Ovary (tissue), 10 donors: ENCODE results near the gene GALNT10. TPM values are rescaled to one million over a fixed set of nuclear protein-coding genes. Genes with fewer than 3 reads are reported as not detected.
A peak's percentile ranks its signal among the peaks of the same experiment; 100 is the strongest.

Source experiments
- DNase-seq, 5 donors: peaks; one replicate each; pipeline ENCODE4 v3.0.0-alpha.2; 2019 to 2020
- H3K27ac ChIP-seq, 2 donors: fragments of 200-600 bp; one replicate each; pipeline versions ENCODE4 v1.5.1 to v1.8.0; 2019 to 2022
- H3K27me3 ChIP-seq: fragments of 200-600 bp; one replicate; pipeline ENCODE4 v1.8.0; 2022
- H3K36me3 ChIP-seq: fragments of 200-600 bp; sonication (generic); one replicate; pipeline ENCODE4 v1.5.1; 2019
- H3K4me1 ChIP-seq: one replicate; pipeline ENCODE4 v1.8.1; 2013; ENCODE audit warnings: mild to moderate bottlenecking, moderate library complexity; ENCODE audit not compliant: insufficient read depth
- H3K4me3 ChIP-seq: fragments of 200-600 bp; sonication (generic); one replicate; pipeline ENCODE4 v1.5.1; 2017
- H3K9me3 ChIP-seq, 2 donors: fragments of 200-600 bp in 1 of 2; sonication (generic) in 1 of 2; one replicate each; pipeline versions ENCODE4 v1.5.1 to v1.8.1; 2013 to 2019; ENCODE audit warnings: mild to moderate bottlenecking in 1 of 2, moderate library complexity in 1 of 2
- CTCF ChIP-seq, 3 donors: fragments of 450-650 bp in 2 of 3; fragments of 200-600 bp in 1 of 3; IDR thresholded peaks; one replicate each; pipeline versions ENCODE4 v1.5.1 to v1.8.0; 2016 to 2022; ENCODE audit warnings: antibody characterized with exemption in 3 of 3, mild to moderate bottlenecking in 1 of 3
- EP300 ChIP-seq: sonication (generic); formaldehyde crosslinking; IDR thresholded peaks from one replicate; pipeline ENCODE4 v1.6.1; 2017; ENCODE audit warnings: antibody characterized with exemption
- POLR2A ChIP-seq: fragments of 450-650 bp; IDR thresholded peaks from one replicate; pipeline ENCODE4 v1.6.1; 2017; ENCODE audit warnings: antibody characterized with exemption, mild to moderate bottlenecking, moderate library complexity
- WGBS, 3 donors: extraction: QIAGEN DNeasy Blood & Tissue Kit in 1 of 3; methylation state at CpG; one replicate each; pipeline versions ENCODE4 v1.1.5 to v1.1.7; 2013 to 2017; 5-methylcytosine and 5-hydroxymethylcytosine counted together
- intact Hi-C, 4 donors: fragments of 100-400 bp; cut with DNase I; formaldehyde crosslinking; loops; one replicate each; pipeline versions ENCODE4 v1.11.0 to v1.15.1; 2022 to 2023
- long read RNA-seq, 3 donors: library from polyadenylated mRNA in 2 of 3; unstranded in 2 of 3; transcript quantifications; one replicate each; pipeline ENCODE4 v2.0.0 and lab custom pipeline, GENCODE V29; 2021 to 2026
- polyA plus RNA-seq, 2 donors: library from polyadenylated mRNA; stranded (reverse); fragments of 200-250 nt in 1 of 2; fragments of 350-450 nt in 1 of 2; fragmentation: Illumina TruSeq in 1 of 2; extraction: RNeasy Lipid Tissue Mini Kit (QIAGEN cat#74804) in 1 of 2; gene quantifications; one replicate each; pipeline ENCODE4 v1.2.3, GENCODE V29; 2013 to 2014
- total RNA-seq, 7 donors: library from RNA; depleted of rRNA in 2 of 7; stranded (reverse); fragments of >200 nt in 2 of 7; fragmentation: NEBNext Ultra II Directional in 3 of 7; extraction: Animal tissue kit (Norgen Biotek cat#: 25700) in 3 of 7; gene quantifications; one replicate each; pipeline versions ENCODE4 v1.1.0 to v1.2.4, GENCODE V29; 2016 to 2023
- donor health status: DM: no; HTN: no; CAD: no; lungs with moderate emphysema.
- donor health status: DM: no; HTN: no; CAD: no.
- donor health status: Bipolar disorder and iron deficiency.
- donor health status: DM: yes; HTN: yes; CAD: no.
- donor health status: DM: no; HTN: no; CAD: no.
- donor health status: DM: yes; HTN: yes; CAD: no.

Gene GALNT10, protein sequence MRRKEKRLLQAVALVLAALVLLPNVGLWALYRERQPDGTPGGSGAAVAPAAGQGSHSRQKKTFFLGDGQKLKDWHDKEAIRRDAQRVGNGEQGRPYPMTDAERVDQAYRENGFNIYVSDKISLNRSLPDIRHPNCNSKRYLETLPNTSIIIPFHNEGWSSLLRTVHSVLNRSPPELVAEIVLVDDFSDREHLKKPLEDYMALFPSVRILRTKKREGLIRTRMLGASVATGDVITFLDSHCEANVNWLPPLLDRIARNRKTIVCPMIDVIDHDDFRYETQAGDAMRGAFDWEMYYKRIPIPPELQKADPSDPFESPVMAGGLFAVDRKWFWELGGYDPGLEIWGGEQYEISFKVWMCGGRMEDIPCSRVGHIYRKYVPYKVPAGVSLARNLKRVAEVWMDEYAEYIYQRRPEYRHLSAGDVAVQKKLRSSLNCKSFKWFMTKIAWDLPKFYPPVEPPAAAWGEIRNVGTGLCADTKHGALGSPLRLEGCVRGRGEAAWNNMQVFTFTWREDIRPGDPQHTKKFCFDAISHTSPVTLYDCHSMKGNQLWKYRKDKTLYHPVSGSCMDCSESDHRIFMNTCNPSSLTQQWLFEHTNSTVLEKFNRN
- 100 to 1,000 TPM in 3 of 7 donors, 10 to 100 TPM in 4; 37.2 to 119 (median 88.7) TPM for total RNA-seq
- 100 to 1,000 TPM in 1 of 2 donors, 10 to 100 TPM in 1; 34.5 to 206 TPM for polyA plus RNA-seq
- long read RNA-seq, donor 1, partial matches to known transcripts: 24 of 78 reads
- long read RNA-seq, donor 1, other reads (novel, unspliced or antisense): 54 of 78 reads
- long read RNA-seq, donor 2, full-length matches to known transcripts: 10 of 10 reads
- long read RNA-seq, donor 2, partial matches to known transcripts: 0 of 10 reads
- long read RNA-seq, donor 2, other reads (novel, unspliced or antisense): 0 of 10 reads
- long read RNA-seq, donor 3, full-length matches to known transcripts: 56 of 143 reads
- long read RNA-seq, donor 3, partial matches to known transcripts: 67 of 143 reads
- long read RNA-seq, donor 3, other reads (novel, unspliced or antisense): 20 of 143 reads

GRCh38 chr5:154190595-154191304, at the start of gene GALNT10:
Gene GALNT10, plus strand, starts transcription at chr5:154190733. Its CDS starts 134 bp downstream, at chr5:154190867.
- DNase-seq: peak; percentile 62 to 82 (median 75)
- intact Hi-C loops: loop anchor here (5.0 to 10.0 kb wide), 6 partner anchors 84 to 557 kb away; no protein-coding TSS in a partner anchor
- no peaks in the 10 kb centered on the region for H3K36me3 ChIP-seq
- H3K27me3 ChIP-seq: no peaks in the 10 kb centered on the region
- TF ChIP-seq EP300 (no peak), POLR2A (no peak), CTCF (IDR thresholded peaks at IDR 0.05) (no peak)
- H3K9me3 ChIP-seq: no peaks in the 10 kb centered on the region
- H3K4me1 ChIP-seq: peaks cover 5% of the 10 kb centered on the region
- H3K4me3 ChIP-seq: peak within 1 kb of the TSS; percentile 96
- WGBS, 3 donors: 0 to 1% (median 1%) methylated on average over 29 to 84 of the region's 84 CpGs
- peak within 1 kb of the TSS; percentile 9 to 60 for H3K27ac ChIP-seq

GRCh38 chr5:154141745-154142221, 48.8 kb upstream of the GALNT10 start:
- no peak for TF ChIP-seq POLR2A
- TF ChIP-seq EP300: no peak
- TF ChIP-seq CTCF (IDR thresholded peaks at IDR 0.05): no peak
- no peak overlapping the region for H3K27ac ChIP-seq
- no peaks in the 10 kb centered on the region for H3K27me3 ChIP-seq
- no peaks in the 10 kb centered on the region for H3K36me3 ChIP-seq
- no peaks in the 10 kb centered on the region for H3K4me1 ChIP-seq
- no peaks in the 10 kb centered on the region for H3K9me3 ChIP-seq
- no peak overlapping the region for H3K4me3 ChIP-seq
- no peak for DNase-seq
- intact Hi-C loops: no loop called here
- 64 to 96% (median 92%) methylated on average over 1 of the region's 1 CpG for WGBS, 3 donors

DNA sequence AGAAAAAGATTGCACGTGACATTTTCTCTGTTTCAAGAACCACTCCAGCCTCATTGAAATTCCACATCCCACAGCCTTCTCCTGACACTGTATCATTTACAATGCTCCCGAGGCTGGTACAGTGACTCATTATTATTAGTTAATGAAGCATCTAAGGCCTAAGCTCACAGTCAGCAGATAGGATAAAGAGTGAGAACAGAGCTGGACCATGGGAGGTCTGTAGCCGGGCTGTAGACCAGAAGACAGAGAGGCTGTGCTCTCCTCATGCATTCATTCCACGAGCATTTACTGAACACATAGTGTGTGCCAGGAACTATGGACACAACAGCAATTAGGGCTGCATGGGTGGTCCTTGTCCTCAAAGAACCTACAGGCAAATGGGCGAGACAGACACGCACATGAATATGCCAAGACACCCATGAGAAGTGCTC, 47.3 kb upstream of the GALNT10 start:
- Histone ChIP-seq H3K36me3 (no peaks in the 10 kb centered on the region), H3K27me3 (no peaks in the 10 kb centered on the region), H3K27ac (no peak overlapping the region), H3K4me1 (no peaks in the 10 kb centered on the region), H3K9me3 (no peaks in the 10 kb centered on the region), H3K4me3 (no peak overlapping the region)
- no peak for DNase-seq
- intact Hi-C loops: no loop called here
- WGBS, 3 donors: 51 to 63% (median 52%) methylated on average over 6 of the region's 6 CpGs
- no peak for TF ChIP-seq POLR2A
- TF ChIP-seq CTCF (IDR thresholded peaks at IDR 0.05): no peak
- TF ChIP-seq EP300: no peak

DNA sequence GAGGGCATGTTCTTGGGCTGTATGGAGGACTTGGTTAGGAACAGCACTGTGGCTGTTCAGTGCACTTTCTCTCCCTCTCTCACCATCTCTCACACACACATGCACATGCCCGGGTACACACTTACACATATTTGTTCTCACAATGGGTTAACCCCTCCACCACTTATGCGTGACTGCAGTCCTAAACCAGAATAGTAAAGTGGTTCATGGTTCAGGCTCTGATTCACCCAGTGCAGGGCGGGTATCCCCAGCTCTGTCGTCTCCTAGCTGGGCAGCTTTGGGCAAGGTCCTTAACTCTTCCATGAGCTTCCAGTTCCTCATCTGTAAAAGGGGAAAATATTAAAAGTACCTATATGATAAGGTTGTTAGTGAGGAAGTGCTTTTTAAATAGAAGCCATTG, 45.3 kb upstream of the GALNT10 start:
- no peak for TF ChIP-seq CTCF (IDR thresholded peaks at IDR 0.05)
- TF ChIP-seq POLR2A: no peak
- no peak for TF ChIP-seq EP300
- intact Hi-C loops: no loop called here
- DNase-seq: no peak
- no peaks in the 10 kb centered on the region for H3K4me1 ChIP-seq
- no peak overlapping the region for H3K27ac ChIP-seq
- no peak overlapping the region for H3K4me3 ChIP-seq
- 73 to 84% (median 78%) methylated on average over 4 of the region's 4 CpGs for WGBS, 3 donors
- no peaks in the 10 kb centered on the region for H3K9me3 ChIP-seq
- no peaks in the 10 kb centered on the region for H3K36me3 ChIP-seq
- no peaks in the 10 kb centered on the region for H3K27me3 ChIP-seq
